ENCODE data around the gene LPAR1. TPM values are rescaled to one million over a fixed set of nuclear protein-coding genes. Genes with fewer than 3 reads are reported as not detected.

LPAR1 gene
- total and polyA plus RNA-seq, 2 donors (not counting 1 experiment from before 2014, with no cell fraction given), result 0.06 TPM; not detected in 1

DNA sequence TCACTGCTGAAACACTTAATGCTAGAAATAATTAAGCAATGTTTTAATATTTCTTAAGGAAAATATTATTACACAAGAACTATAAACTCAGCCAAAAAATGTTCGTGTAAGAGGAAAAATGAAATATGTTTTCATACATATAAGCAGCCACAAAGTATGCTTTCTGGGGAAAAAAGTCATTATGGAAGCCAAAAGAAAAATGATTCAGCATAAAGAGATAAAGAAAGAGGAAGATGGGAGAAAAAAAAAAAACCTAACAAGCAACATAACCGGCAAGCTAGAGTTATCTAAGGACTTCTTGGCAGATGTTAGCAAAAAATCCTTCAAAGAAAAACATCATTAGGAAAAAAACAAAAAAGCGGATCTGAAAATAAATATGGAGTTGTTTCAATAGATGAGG lies 190.6 kb downstream of the LPAR1 start:
- H3K9me3 Mint-ChIP-seq (ENCODE audit: insufficient read depth), result no peaks in the 10 kb centered on the region
- Histone ChIP-seq H4K20me1 (ENCODE audit: control insufficient read depth, insufficient read depth, low read length, poor library complexity, severe bottlenecking) (no peaks in the 10 kb centered on the region), H3K79me2 (ENCODE audit: control insufficient read depth, insufficient read depth, low read length) (no peaks in the 10 kb centered on the region), H3K4me1 (ENCODE audit: control insufficient read depth in 2 of 2, insufficient read depth in 2 of 2, low read length in 2 of 2) (no peaks in the 10 kb centered on the region), H3K4me3 (ENCODE audit: control extremely low read depth in 1 of 5, extremely low read depth in 1 of 5, insufficient read depth in 1 of 5, low read depth in 2 of 5, low read length in 4 of 5) (no peak overlapping the region), H3K4me2 (replicated peaks; ENCODE audit: low read depth, low read length, poor library complexity, severe bottlenecking) (no peak overlapping the region), H3K27me3 (replicated peaks in 1 of 4; ENCODE audit: control extremely low read depth in 1 of 4, control insufficient read depth in 3 of 4, insufficient read depth in 4 of 4, low read length in 3 of 4) (no peaks in the 10 kb centered on the region), H3K9ac (ENCODE audit: low read length) (no peak overlapping the region), H2AFZ (ENCODE audit: insufficient read depth, low read depth, low read length, poor library complexity, severe bottlenecking) (no peak overlapping the region), H3K36me3 (replicated peaks in 1 of 2; ENCODE audit: control extremely low read depth in 1 of 2, control insufficient read depth in 1 of 2, extremely low read depth in 1 of 2, insufficient read depth in 2 of 2, low read length in 1 of 2) (no peaks in the 10 kb centered on the region), H3K9me3 (ENCODE audit: control extremely low read depth in 1 of 3, control insufficient read depth in 2 of 3, insufficient read depth in 1 of 3, low read length in 2 of 3) (no peaks in the 10 kb centered on the region), H3K27ac (ENCODE audit: low read length in 2 of 2) (no peak overlapping the region)
- ATAC-seq (ENCODE audit: low read depth), result no peak
- no peaks in the 10 kb centered on the region for H3K4me1 Mint-ChIP-seq
- no peak for TF ChIP-seq EZH2 (IDR thresholded peaks at IDR 0.05; ENCODE audit: borderline replicate concordance, insufficient read depth, low read depth, low read length, poor library complexity, severe bottlenecking)
- no peak for TF ChIP-seq CTCF (IDR thresholded peaks at IDR 0.05)
- H3K27me3 Mint-ChIP-seq, result peaks cover 5% of the 10 kb centered on the region
- ChIA-PET CTCF (no interaction called here), POLR2A (no interaction called here)
- no peak overlapping the region for H3K27ac Mint-ChIP-seq
- no CpG with 5 or more reads among the region's 3 CpGs for WGBS (ENCODE audit: insufficient coverage)
- no peak overlapping the region for H3K4me3 Mint-ChIP-seq
- intact Hi-C loops (cut with micrococcal nuclease), result no loop called here
- DNase-seq, result no peak

GRCh38 chr9:110846215-110846614 lies 192.1 kb downstream of the LPAR1 start:
- H3K9me3 ChIP-seq (ENCODE audit: control extremely low read depth in 1 of 3, control insufficient read depth in 2 of 3, insufficient read depth in 1 of 3, low read length in 2 of 3), result no peaks in the 10 kb centered on the region
- no peak overlapping the region for H2AFZ ChIP-seq (ENCODE audit: insufficient read depth, low read depth, low read length, poor library complexity, severe bottlenecking)
- DNase-seq (no peak), ATAC-seq (ENCODE audit: low read depth) (no peak)
- H3K27ac ChIP-seq (ENCODE audit: low read length in 2 of 2), result no peak overlapping the region
- intact Hi-C loops (cut with micrococcal nuclease), result no loop called here
- no peaks in the 10 kb centered on the region for H3K4me1 Mint-ChIP-seq
- H3K9me3 Mint-ChIP-seq (ENCODE audit: insufficient read depth), result no peaks in the 10 kb centered on the region
- no peak overlapping the region for H3K27ac Mint-ChIP-seq
- no peaks in the 10 kb centered on the region for H4K20me1 ChIP-seq (ENCODE audit: control insufficient read depth, insufficient read depth, low read length, poor library complexity, severe bottlenecking)
- 80% methylated on average over 1 of the region's 2 CpGs for WGBS (ENCODE audit: insufficient coverage)
- no peak overlapping the region for H3K4me3 ChIP-seq (ENCODE audit: control extremely low read depth in 1 of 5, extremely low read depth in 1 of 5, insufficient read depth in 1 of 5, low read depth in 2 of 5, low read length in 4 of 5)
- H3K4me2 ChIP-seq (replicated peaks; ENCODE audit: low read depth, low read length, poor library complexity, severe bottlenecking), result no peak overlapping the region
- no peak overlapping the region for H3K4me3 Mint-ChIP-seq
- H3K27me3 ChIP-seq (replicated peaks in 1 of 4; ENCODE audit: control extremely low read depth in 1 of 4, control insufficient read depth in 3 of 4, insufficient read depth in 4 of 4, low read length in 3 of 4), result no peaks in the 10 kb centered on the region
- H3K79me2 ChIP-seq (ENCODE audit: control insufficient read depth, insufficient read depth, low read length), result no peaks in the 10 kb centered on the region
- CTCF ChIA-PET, result no interaction called here
- POLR2A ChIA-PET, result no interaction called here
- no peaks in the 10 kb centered on the region for H3K4me1 ChIP-seq (ENCODE audit: control insufficient read depth in 2 of 2, insufficient read depth in 2 of 2, low read length in 2 of 2)
- H3K9ac ChIP-seq (ENCODE audit: low read length), result no peak overlapping the region
- no peaks in the 10 kb centered on the region for H3K36me3 ChIP-seq (replicated peaks in 1 of 2; ENCODE audit: control extremely low read depth in 1 of 2, control insufficient read depth in 1 of 2, extremely low read depth in 1 of 2, insufficient read depth in 2 of 2, low read length in 1 of 2)
- peaks cover 5% of the 10 kb centered on the region for H3K27me3 Mint-ChIP-seq
- no peak for TF ChIP-seq CTCF (IDR thresholded peaks at IDR 0.05)
- no peak for TF ChIP-seq EZH2 (IDR thresholded peaks at IDR 0.05; ENCODE audit: borderline replicate concordance, insufficient read depth, low read depth, low read length, poor library complexity, severe bottlenecking)

Data from B cell (primary cell).